GM21825 (cell line): ENCODE measurements around the gene PRICKLE1.
"Not testable (repeated sequence)": the region's sequence is repeated elsewhere in the genome, so short reads cannot be mapped to it uniquely, and the experiment has no call there.

Experiments
- ATAC-seq: cut with Tn5 transposase; IDR thresholded peaks from one replicate; pipeline ENCODE4 v1.9.1; 2021; ENCODE audit warnings: mild to moderate bottlenecking, moderate library complexity; ENCODE audit not compliant: unreplicated experiment

The PRICKLE1 gene

DNA sequence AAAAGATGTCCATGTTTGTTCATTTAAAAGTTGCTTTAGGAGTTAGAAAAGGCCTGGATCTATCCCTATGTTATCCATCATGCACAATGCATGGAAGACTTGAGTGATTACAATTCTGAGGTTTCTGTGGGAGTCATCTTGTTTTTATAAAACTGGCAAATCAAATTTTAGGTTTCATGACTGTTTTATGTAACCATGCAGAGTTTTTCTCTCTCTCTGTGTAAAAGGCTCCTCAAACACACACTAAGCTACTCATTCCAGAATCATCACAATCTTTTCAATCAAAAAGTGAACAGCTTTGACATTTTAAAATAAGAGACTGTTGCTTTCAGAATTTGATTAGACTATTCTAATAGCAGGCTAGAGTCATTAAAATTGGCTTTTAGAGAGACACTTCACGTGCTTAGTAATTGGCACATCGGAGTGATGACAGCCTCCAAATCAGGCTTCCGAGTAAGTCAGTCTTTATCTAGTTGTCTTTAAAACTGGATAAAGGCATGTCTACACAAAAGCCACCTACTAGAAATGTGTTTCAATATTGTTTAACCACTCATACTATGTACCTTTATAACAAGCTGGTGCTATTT, 31.9 kb downstream of the PRICKLE1 start:
- no peak for ATAC-seq

- ATAC-seq: no peak
These were observed 32.6 kb downstream of the PRICKLE1 start for GRCh38 chr12:42556917-42557316.

- ATAC-seq: no peak
These were observed 36.7 kb downstream of the PRICKLE1 start for GRCh38 chr12:42552822-42553221.

- ATAC-seq: no peak
These were observed 38.7 kb downstream of the PRICKLE1 start for GRCh38 chr12:42550800-42551199.

GRCh38 chr12:42546709-42547108, 42.8 kb downstream of the PRICKLE1 start:
- ATAC-seq: no peak

- no peak for ATAC-seq
These were observed 47.6 kb downstream of the PRICKLE1 start for GRCh38 chr12:42541965-42542364.

- not testable (repeated sequence) for ATAC-seq
These were observed 48.2 kb downstream of the PRICKLE1 start for GRCh38 chr12:42541308-42541707.

- no peak for ATAC-seq
These were observed 49.9 kb downstream of the PRICKLE1 start for GRCh38 chr12:42539696-42540095.

DNA sequence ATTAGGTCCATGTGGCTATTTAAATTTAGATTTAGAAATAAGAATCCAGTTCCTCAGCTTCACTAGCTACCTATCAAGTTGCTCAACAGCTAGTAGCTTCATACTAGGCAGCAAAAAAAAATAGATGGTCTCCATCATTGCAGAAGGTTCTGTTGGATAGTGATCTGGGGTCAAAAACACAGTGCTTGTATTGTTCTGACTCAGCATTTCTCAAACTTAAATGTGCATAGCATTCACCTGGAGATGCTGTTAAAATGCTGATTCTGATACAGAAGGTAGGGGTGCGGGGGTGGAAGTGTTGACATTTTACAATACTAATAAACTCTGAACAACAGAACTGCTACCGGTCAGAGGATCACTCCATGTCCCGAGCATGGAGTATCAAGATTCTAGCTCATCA, 51.3 kb downstream of the PRICKLE1 start:
- ATAC-seq: no peak

- ATAC-seq: no peak
These were observed 55.2 kb downstream of the PRICKLE1 start for GRCh38 chr12:42534184-42534838.

- ATAC-seq: no peak
These were observed 59.3 kb downstream of the PRICKLE1 start for GRCh38 chr12:42530284-42530683.

DNA sequence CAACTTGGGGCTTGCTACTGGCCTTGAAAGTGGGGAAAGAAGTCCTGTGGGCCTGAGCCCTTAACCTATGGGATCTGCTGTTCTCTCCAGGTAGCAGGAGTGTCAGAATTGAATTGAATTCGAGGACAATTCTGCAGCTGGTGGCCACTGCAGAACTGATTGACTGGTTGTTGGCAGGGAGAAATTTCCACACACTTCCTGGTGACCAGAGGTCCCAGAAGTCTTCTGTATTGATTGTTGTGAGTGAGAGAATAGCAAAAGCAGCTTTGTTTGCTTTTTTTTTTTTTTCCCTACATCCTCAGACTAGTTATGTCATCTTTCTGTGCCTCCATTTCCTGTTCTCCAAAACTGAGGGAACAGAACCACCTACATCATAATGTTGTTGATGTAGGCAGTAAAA, 64.1 kb downstream of the PRICKLE1 start:
- ATAC-seq: no peak

- ATAC-seq: no peak
These were observed 64.8 kb downstream of the PRICKLE1 start for GRCh38 chr12:42524716-42525115.

GRCh38 chr12:42516573-42516972, 73.0 kb downstream of the PRICKLE1 start:
- ATAC-seq: no peak

DNA sequence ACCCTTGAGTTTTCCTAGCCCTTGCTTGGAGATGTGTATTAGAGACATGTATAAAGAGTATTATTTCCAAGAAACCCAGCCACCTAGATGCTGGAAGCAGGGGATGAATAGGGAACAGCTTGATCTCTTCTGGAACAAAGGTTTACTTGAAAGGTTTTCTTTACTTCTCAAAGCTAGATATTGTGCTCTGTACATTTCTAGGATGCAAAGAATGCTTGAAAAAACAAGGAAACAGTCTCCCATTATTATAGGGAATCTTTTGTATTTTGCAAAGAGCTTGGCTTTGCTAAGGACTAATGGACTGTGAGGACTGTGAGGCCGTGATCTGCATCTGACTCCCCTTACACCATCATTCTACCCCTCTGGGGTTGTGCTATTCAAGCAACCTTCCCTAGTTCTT, 77.9 kb downstream of the PRICKLE1 start:
- ATAC-seq: no peak

GRCh38 chr12:42510823-42511222, 78.7 kb downstream of the PRICKLE1 start:
- no peak for ATAC-seq

- no peak for ATAC-seq
These were observed 80.6 kb downstream of the PRICKLE1 start for GRCh38 chr12:42508913-42509460.

GRCh38 chr12:42507565-42507964, 82.0 kb downstream of the PRICKLE1 start:
- no peak for ATAC-seq

GRCh38 chr12:42507081-42507480, 82.5 kb downstream of the PRICKLE1 start:
- ATAC-seq: no peak

- no peak for ATAC-seq
These were observed 85.5 kb downstream of the PRICKLE1 start for GRCh38 chr12:42504049-42504448.

DNA sequence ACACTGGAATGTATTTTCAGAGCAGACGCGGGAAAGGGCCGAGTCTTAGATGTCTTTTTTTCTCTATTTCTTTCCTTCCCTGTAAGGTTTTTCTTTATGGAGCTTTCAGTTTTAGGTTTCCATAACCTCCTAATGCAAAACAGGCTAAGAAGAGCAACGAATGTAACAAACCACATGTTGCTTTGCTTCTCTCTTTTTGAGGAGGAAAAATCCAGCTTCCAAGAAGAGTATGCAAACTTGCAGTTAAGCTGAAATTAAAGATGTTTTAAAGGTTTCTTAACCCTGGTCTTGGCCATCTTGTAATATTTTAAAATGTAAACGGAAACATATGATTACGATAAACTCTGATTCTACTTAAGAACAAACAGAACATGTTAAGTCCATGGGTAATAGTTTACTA, 86.9 kb downstream of the PRICKLE1 start:
- ATAC-seq: no peak

GRCh38 chr12:42498549-42499247, 90.8 kb downstream of the PRICKLE1 start:
- no peak for ATAC-seq
